ENCODE results near the gene UBE2D2.

- TF ChIP-seq CTCF (conservative IDR thresholded peaks at IDR 0.05): no peak
- TF ChIP-seq EZH2 (IDR thresholded peaks at IDR 0.05; ENCODE audit: low read depth): no peak
These were observed 27.8 kb downstream of the UBE2D2 start for GRCh38 chr5:139588962-139589361.

All from PC-9 (cell line).